ENCODE measurements around the gene TMSB10. TPM values are rescaled to one million over a fixed set of nuclear protein-coding genes. Genes with fewer than 3 reads are reported as not detected.

The TMSB10 gene
- total and polyA plus RNA-seq, 2 experiments from 2014 or later, result 834 to 2,942 TPM

DNA sequence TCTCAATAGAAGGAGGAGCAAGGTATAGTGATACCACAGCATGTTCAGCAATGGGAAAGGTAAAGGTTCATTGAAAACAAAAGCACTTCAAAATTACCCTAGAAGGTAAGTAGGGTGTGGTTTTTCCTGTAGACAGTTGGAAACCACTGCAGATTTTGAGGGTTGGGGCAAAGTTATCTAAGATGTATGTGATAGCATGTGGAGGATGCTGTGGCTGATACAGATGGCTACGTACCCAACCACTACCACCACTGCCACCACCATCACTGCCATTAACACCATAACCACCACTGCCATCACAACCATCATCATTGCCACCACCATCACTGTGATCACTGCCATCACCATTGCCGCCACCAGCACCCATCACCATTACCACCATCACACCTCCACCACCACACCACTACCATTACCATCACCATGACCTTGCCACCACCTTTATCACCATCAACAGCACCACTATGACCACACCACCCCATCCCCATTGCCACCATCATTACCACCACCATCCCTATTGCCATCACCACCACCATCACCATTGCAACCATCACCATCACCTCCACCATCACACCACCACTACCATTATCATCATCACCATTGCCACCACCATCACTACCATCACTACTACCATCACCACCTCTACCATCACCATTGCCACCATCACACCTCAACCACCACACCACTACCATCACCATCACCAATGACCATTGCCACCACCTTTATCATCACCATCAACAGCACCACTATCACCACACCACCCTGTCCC lies 3.7 kb downstream of the TMSB10 start:
- Histone ChIP-seq H3K9me2 (ENCODE audit: insufficient read depth) (peaks cover 11% of the 10 kb centered on the region), H3K4me1 (ENCODE audit: insufficient read depth) (peaks cover 8% of the 10 kb centered on the region), H3F3A (replicated peaks; ENCODE audit: low read depth) (peaks cover 3% of the 10 kb centered on the region; the same call in 1 of the 2 replicates), H3K79me2 (replicated peaks; ENCODE audit: insufficient read depth) (peaks cover 7% of the 10 kb centered on the region), H3K4me2 (no peak overlapping the region), H4K20me1 (replicated peaks; ENCODE audit: insufficient read depth) (no peaks in the 10 kb centered on the region), H3K27me3 (ENCODE audit: insufficient read depth) (peaks cover 7% of the 10 kb centered on the region), H3K27ac (ENCODE audit: low read depth) (no peak overlapping the region), H3K36me3 (ENCODE audit: insufficient read depth) (no peaks in the 10 kb centered on the region), H3K4me3 (no peak overlapping the region), H2AFZ (no peak overlapping the region)
- Mint-ChIP-seq H3K36me3 (ENCODE audit: low read depth) (peaks cover 35% of the 10 kb centered on the region), H3K27ac (no peak overlapping the region), H3K4me1 (peaks cover 19% of the 10 kb centered on the region; the same call in 2 of the 3 replicates), H3K4me3 (no peak overlapping the region), H3K9me3 (peaks cover 8% of the 10 kb centered on the region; the same call in 2 of the 3 replicates), H3K27me3 (ENCODE audit: insufficient read depth, low read depth, poor library complexity) (peaks cover 24% of the 10 kb centered on the region)
- DNase-seq (ENCODE audit: low spot score) (no peak), ATAC-seq (no peak)
- no peak for TF ChIP-seq ZNF114 (CRISPR knock-in tag; IDR thresholded peaks at IDR 0.05)
- TF ChIP-seq NANOG (IDR thresholded peaks at IDR 0.05; ENCODE audit: borderline replicate concordance), result no peak
- TF ChIP-seq ZNF331 (CRISPR knock-in tag; IDR thresholded peaks at IDR 0.05; ENCODE audit: low read depth), result no peak
- TF ChIP-seq, protein P1, sequence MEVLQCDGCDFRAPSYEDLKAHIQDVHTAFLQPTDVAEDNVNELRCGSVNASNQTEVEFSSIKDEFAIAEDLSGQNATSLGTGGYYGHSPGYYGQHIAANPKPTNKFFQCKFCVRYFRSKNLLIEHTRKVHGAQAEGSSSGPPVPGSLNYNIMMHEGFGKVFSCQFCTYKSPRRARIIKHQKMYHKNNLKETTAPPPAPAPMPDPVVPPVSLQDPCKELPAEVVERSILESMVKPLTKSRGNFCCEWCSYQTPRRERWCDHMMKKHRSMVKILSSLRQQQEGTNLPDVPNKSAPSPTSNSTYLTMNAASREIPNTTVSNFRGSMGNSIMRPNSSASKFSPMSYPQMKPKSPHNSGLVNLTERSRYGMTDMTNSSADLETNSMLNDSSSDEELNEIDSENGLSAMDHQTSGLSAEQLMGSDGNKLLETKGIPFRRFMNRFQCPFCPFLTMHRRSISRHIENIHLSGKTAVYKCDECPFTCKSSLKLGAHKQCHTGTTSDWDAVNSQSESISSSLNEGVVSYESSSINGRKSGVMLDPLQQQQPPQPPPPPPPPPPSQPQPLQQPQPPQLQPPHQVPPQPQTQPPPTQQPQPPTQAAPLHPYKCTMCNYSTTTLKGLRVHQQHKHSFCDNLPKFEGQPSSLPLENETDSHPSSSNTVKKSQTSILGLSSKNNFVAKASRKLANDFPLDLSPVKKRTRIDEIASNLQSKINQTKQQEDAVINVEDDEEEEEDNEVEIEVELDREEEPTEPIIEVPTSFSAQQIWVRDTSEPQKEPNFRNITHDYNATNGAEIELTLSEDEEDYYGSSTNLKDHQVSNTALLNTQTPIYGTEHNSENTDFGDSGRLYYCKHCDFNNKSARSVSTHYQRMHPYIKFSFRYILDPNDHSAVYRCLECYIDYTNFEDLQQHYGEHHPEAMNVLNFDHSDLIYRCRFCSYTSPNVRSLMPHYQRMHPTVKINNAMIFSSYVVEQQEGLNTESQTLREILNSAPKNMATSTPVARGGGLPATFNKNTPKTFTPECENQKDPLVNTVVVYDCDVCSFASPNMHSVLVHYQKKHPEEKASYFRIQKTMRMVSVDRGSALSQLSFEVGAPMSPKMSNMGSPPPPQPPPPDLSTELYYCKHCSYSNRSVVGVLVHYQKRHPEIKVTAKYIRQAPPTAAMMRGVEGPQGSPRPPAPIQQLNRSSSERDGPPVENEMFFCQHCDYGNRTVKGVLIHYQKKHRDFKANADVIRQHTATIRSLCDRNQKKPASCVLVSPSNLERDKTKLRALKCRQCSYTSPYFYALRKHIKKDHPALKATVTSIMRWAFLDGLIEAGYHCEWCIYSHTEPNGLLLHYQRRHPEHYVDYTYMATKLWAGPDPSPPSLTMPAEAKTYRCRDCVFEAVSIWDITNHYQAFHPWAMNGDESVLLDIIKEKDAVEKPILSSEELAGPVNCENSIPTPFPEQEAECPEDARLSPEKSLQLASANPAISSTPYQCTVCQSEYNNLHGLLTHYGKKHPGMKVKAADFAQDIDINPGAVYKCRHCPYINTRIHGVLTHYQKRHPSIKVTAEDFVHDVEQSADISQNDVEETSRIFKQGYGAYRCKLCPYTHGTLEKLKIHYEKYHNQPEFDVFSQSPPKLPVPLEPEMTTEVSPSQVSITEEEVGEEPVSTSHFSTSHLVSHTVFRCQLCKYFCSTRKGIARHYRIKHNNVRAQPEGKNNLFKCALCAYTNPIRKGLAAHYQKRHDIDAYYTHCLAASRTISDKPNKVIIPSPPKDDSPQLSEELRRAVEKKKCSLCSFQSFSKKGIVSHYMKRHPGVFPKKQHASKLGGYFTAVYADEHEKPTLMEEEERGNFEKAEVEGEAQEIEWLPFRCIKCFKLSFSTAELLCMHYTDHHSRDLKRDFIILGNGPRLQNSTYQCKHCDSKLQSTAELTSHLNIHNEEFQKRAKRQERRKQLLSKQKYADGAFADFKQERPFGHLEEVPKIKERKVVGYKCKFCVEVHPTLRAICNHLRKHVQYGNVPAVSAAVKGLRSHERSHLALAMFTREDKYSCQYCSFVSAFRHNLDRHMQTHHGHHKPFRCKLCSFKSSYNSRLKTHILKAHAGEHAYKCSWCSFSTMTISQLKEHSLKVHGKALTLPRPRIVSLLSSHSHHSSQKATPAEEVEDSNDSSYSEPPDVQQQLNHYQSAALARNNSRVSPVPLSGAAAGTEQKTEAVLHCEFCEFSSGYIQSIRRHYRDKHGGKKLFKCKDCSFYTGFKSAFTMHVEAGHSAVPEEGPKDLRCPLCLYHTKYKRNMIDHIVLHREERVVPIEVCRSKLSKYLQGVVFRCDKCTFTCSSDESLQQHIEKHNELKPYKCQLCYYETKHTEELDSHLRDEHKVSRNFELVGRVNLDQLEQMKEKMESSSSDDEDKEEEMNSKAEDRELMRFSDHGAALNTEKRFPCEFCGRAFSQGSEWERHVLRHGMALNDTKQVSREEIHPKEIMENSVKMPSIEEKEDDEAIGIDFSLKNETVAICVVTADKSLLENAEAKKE (CRISPR knock-in tag; IDR thresholded peaks at IDR 0.05), result no peak
- TF ChIP-seq, protein P2, sequence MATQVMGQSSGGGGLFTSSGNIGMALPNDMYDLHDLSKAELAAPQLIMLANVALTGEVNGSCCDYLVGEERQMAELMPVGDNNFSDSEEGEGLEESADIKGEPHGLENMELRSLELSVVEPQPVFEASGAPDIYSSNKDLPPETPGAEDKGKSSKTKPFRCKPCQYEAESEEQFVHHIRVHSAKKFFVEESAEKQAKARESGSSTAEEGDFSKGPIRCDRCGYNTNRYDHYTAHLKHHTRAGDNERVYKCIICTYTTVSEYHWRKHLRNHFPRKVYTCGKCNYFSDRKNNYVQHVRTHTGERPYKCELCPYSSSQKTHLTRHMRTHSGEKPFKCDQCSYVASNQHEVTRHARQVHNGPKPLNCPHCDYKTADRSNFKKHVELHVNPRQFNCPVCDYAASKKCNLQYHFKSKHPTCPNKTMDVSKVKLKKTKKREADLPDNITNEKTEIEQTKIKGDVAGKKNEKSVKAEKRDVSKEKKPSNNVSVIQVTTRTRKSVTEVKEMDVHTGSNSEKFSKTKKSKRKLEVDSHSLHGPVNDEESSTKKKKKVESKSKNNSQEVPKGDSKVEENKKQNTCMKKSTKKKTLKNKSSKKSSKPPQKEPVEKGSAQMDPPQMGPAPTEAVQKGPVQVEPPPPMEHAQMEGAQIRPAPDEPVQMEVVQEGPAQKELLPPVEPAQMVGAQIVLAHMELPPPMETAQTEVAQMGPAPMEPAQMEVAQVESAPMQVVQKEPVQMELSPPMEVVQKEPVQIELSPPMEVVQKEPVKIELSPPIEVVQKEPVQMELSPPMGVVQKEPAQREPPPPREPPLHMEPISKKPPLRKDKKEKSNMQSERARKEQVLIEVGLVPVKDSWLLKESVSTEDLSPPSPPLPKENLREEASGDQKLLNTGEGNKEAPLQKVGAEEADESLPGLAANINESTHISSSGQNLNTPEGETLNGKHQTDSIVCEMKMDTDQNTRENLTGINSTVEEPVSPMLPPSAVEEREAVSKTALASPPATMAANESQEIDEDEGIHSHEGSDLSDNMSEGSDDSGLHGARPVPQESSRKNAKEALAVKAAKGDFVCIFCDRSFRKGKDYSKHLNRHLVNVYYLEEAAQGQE (IDR thresholded peaks at IDR 0.05; ENCODE audit: unreplicated experiment), result no peak
- no peak for TF ChIP-seq EZH2phosphoT487 (IDR thresholded peaks at IDR 0.05; ENCODE audit: unreplicated experiment)
- no peak for TF ChIP-seq EZH2 (IDR thresholded peaks at IDR 0.05; ENCODE audit: low read depth, unreplicated experiment)
- TF ChIP-seq JUNB (IDR thresholded peaks at IDR 0.05; ENCODE audit: unreplicated experiment), result no peak
- no peak for TF ChIP-seq POLR2AphosphoS5 (IDR thresholded peaks at IDR 0.05; ENCODE audit: low read depth)
- no peak for TF ChIP-seq CREB1 (CRISPR knock-in tag; IDR thresholded peaks at IDR 0.05; ENCODE audit: low read depth)
- TF ChIP-seq, protein P3, sequence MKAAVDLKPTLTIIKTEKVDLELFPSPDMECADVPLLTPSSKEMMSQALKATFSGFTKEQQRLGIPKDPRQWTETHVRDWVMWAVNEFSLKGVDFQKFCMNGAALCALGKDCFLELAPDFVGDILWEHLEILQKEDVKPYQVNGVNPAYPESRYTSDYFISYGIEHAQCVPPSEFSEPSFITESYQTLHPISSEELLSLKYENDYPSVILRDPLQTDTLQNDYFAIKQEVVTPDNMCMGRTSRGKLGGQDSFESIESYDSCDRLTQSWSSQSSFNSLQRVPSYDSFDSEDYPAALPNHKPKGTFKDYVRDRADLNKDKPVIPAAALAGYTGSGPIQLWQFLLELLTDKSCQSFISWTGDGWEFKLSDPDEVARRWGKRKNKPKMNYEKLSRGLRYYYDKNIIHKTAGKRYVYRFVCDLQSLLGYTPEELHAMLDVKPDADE (IDR thresholded peaks at IDR 0.05), result no peak
- TF ChIP-seq STAT1 (IDR thresholded peaks at IDR 0.05; ENCODE audit: unreplicated experiment), result no peak
- TF ChIP-seq, protein P4, sequence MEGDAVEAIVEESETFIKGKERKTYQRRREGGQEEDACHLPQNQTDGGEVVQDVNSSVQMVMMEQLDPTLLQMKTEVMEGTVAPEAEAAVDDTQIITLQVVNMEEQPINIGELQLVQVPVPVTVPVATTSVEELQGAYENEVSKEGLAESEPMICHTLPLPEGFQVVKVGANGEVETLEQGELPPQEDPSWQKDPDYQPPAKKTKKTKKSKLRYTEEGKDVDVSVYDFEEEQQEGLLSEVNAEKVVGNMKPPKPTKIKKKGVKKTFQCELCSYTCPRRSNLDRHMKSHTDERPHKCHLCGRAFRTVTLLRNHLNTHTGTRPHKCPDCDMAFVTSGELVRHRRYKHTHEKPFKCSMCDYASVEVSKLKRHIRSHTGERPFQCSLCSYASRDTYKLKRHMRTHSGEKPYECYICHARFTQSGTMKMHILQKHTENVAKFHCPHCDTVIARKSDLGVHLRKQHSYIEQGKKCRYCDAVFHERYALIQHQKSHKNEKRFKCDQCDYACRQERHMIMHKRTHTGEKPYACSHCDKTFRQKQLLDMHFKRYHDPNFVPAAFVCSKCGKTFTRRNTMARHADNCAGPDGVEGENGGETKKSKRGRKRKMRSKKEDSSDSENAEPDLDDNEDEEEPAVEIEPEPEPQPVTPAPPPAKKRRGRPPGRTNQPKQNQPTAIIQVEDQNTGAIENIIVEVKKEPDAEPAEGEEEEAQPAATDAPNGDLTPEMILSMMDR (conservative IDR thresholded peaks at IDR 0.05; ENCODE audit: low read depth in 2 of 2), result no peak

Measured in GM23338 (cell line).